Measurements from ENCODE around the gene ELAVL3. TPM values are rescaled to one million over a fixed set of nuclear protein-coding genes. Genes with fewer than 3 reads are reported as not detected.

Gene ELAVL3
- total and polyA plus RNA-seq, 2 donors (not counting 3 experiments of a cell fraction or from before 2014, with no cell fraction given), result not detected

DNA sequence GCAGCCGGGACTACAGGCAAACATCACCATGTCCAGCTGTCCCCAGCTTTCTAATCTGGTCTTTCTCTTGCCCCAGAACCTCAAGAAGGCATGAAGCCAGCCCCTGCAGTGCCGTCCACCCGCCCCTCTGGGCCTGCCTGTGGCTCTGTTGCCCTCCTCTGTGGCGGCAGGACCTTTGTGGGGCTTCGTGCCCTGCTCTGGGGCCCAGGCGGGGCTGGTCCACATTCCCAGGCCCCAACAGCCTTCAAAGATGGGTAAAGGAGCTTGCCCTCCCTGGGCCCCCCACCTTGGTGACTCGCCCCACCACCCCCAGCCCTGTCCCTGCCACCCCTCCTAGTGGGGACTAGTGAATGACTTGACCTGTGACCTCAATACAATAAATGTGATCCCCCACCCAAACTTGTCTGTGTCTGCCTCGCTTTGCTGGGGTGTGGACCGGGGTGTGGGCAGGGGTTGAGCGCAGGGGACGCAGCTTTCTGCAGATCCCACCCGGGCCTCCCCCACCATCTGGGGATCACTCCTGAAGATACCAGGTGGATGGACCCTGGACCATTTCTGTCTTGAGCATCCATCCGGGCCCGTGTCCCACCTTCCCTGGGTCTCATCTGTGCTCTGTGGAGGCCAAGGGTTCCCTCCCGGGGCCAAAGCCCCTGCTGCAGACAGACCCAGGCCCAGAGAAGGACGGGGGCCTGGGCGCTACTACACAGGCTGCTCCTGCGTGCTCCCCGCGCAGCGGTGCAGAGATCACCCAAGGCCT lies 30.1 kb downstream of the ELAVL3 start:
- BruUV-seq (replicated peaks), result TSS peak; percentile 66
- H3K9me3 ChIP-seq (replicated peaks; ENCODE audit: control insufficient read depth, insufficient read depth, low read length), result no peaks in the 10 kb centered on the region
- H3K9me1 ChIP-seq (replicated peaks; ENCODE audit: control insufficient read depth, extremely low read depth, insufficient read depth, low read length), result no peaks in the 10 kb centered on the region
- H3K36me3 ChIP-seq (ENCODE audit: control insufficient read depth in 2 of 2, extremely low read depth in 1 of 2, insufficient read depth in 2 of 2, low read length in 2 of 2), result peaks cover 2 to 17% of the 10 kb centered on the region in 2 experiments
- no peak overlapping the region for H3K9ac ChIP-seq (replicated peaks; ENCODE audit: extremely low read depth, insufficient read depth, low read length)
- H3K4me3 ChIP-seq (replicated peaks in 1 of 3; ENCODE audit: insufficient read depth in 1 of 3, low read depth in 1 of 3, low read length in 3 of 3), result no peak overlapping the region
- no peaks in the 10 kb centered on the region for H3K4me1 ChIP-seq (ENCODE audit: control insufficient read depth, extremely low read depth, insufficient read depth, low read length)
- no peaks in the 10 kb centered on the region for H3K79me2 ChIP-seq (ENCODE audit: control insufficient read depth, insufficient read depth, low read length)
- no peak overlapping the region for H3K4me2 ChIP-seq (ENCODE audit: insufficient read depth, low read length)
- dilution Hi-C loops (cut with MboI; ENCODE audit: extremely low pct_ligation_motif_present, low sequenced_read_pairs) (no loop called here), intact Hi-C loops (cut with micrococcal nuclease) (no loop called here)
- POLR2A ChIA-PET, result interaction anchor here (0.6 kb wide), 1 partner anchor 19 kb away, joined by 3 read pairs; no protein-coding TSS in a partner anchor
- FAIRE-seq (no peak), DNase-seq (ENCODE audit: low read depth, low spot score) (no peak)
- H3K27me3 ChIP-seq (ENCODE audit: control insufficient read depth in 2 of 2, insufficient read depth in 2 of 2, low read length in 2 of 2), result no peaks in the 10 kb centered on the region
- H3K27ac ChIP-seq (ENCODE audit: insufficient read depth, low read depth, low read length), result no peak overlapping the region
- CTCF ChIA-PET, result interaction anchor here (1.1 kb wide), 2 partner anchors 69 to 157 kb away, joined by 3 read pairs; no protein-coding TSS in a partner anchor
- no peak overlapping the region for H2AFZ ChIP-seq (ENCODE audit: low read depth, low read length)
- H4K20me1 ChIP-seq (replicated peaks; ENCODE audit: control insufficient read depth, extremely low read depth, insufficient read depth, low read length), result no peaks in the 10 kb centered on the region
- TF ChIP-seq GATA2 (IDR thresholded peaks at IDR 0.05; ENCODE audit: insufficient read depth, insufficient read length, low read depth, low read length) (no peak), POLR2A (IDR thresholded peaks at IDR 0.05; ENCODE audit: low read depth, low read length) (no peak), POLR2AphosphoS5 (IDR thresholded peaks at IDR 0.05; ENCODE audit: insufficient read depth, low read depth, low read length) (no peak), EZH2 (IDR thresholded peaks at IDR 0.05; ENCODE audit: borderline replicate concordance, low read depth, low read length, severe bottlenecking) (no peak), MYC (IDR thresholded peaks at IDR 0.05; ENCODE audit: low read depth, low read length) (no peak), FOS (IDR thresholded peaks at IDR 0.05; ENCODE audit: borderline replicate concordance, insufficient read depth, low read length) (no peak), JUN (IDR thresholded peaks at IDR 0.05; ENCODE audit: borderline replicate concordance, insufficient read depth, insufficient read length, low read depth) (no peak)
- TF ChIP-seq, protein P1, sequence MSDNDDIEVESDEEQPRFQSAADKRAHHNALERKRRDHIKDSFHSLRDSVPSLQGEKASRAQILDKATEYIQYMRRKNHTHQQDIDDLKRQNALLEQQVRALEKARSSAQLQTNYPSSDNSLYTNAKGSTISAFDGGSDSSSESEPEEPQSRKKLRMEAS (IDR thresholded peaks at IDR 0.05; ENCODE audit: insufficient read depth, insufficient read length), result no peak
- TF ChIP-seq, protein P2, sequence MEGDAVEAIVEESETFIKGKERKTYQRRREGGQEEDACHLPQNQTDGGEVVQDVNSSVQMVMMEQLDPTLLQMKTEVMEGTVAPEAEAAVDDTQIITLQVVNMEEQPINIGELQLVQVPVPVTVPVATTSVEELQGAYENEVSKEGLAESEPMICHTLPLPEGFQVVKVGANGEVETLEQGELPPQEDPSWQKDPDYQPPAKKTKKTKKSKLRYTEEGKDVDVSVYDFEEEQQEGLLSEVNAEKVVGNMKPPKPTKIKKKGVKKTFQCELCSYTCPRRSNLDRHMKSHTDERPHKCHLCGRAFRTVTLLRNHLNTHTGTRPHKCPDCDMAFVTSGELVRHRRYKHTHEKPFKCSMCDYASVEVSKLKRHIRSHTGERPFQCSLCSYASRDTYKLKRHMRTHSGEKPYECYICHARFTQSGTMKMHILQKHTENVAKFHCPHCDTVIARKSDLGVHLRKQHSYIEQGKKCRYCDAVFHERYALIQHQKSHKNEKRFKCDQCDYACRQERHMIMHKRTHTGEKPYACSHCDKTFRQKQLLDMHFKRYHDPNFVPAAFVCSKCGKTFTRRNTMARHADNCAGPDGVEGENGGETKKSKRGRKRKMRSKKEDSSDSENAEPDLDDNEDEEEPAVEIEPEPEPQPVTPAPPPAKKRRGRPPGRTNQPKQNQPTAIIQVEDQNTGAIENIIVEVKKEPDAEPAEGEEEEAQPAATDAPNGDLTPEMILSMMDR (IDR thresholded peaks at IDR 0.05; ENCODE audit: extremely low read depth in 1 of 2, insufficient read depth in 1 of 2, low read depth in 1 of 2, low read length in 2 of 2), result no peak

All from endothelial cell of umbilical vein (primary cell).